Cerebellar cortex (tissue), 1 donor: ENCODE results near the gene LAMTOR5.
"Not testable (repeated sequence)": the region's sequence is repeated elsewhere in the genome, so short reads cannot be mapped to it uniquely, and the experiment has no call there.

Experiments
- DNase-seq: peaks from one replicate; pipeline ENCODE4 v3.0.0-alpha.2; 2015; ENCODE audit warnings: low spot score

Gene LAMTOR5

DNA sequence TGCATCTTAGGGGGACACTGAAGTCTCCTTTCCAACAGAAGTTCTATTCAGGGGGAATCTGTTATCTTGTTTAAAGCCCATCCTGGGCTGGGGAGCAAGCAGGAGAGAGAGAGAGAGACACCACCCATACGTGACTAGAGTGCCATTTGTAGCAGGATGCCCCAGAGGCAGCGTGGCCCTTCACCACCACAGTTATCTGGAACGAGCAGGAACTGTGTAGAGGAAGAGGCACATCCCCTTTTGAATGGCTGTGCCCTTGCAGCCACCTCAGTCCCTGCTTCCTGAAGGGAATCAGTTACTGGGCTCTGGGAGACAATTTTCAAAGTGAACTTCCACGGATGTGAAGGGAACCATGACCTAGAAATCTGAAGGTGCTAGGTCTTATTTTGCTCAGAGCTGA, 19.4 kb upstream of the LAMTOR5 start:
- no peak for DNase-seq

GRCh38 chr1:110425612-110426152, 18.2 kb upstream of the LAMTOR5 start:
- DNase-seq: peak; percentile 84

- DNase-seq: no peak
Measured at GRCh38 chr1:110424699-110425611, 17.5 kb upstream of the LAMTOR5 start.

- no peak for DNase-seq
Measured at GRCh38 chr1:110420874-110421793, 13.6 kb upstream of the LAMTOR5 start.

- DNase-seq: no peak
Measured at GRCh38 chr1:110420023-110420662, 12.6 kb upstream of the LAMTOR5 start.

- DNase-seq: no peak
Measured at GRCh38 chr1:110418729-110419128, 11.2 kb upstream of the LAMTOR5 start.

- DNase-seq: not testable (repeated sequence)
Measured at GRCh38 chr1:110413045-110413444, 5.6 kb upstream of the LAMTOR5 start.

DNA sequence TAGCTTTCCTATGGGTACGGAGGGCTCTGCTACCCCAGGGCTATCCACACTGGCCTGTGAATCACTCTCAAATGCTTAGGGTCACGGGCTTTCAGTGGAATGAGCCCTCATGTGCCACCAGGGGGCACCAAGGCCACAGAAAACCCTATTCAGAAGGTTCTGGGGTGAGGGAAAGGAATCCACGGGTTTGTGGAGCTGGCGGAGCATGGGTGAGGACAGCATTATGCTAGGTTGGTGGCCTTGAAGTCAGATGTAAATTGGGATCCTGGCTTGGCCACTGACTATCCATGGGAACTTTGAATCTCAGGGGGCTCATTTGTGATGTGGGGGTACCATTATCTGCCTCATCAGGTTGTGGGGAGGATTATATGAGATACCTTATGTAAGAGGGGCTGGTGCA, 5.1 kb upstream of the LAMTOR5 start:
- DNase-seq: peak; percentile 85

GRCh38 chr1:110411173-110411735, 3.8 kb upstream of the LAMTOR5 start:
- DNase-seq: no peak

GRCh38 chr1:110409316-110409715, 1.8 kb upstream of the LAMTOR5 start:
- DNase-seq: no peak

DNA sequence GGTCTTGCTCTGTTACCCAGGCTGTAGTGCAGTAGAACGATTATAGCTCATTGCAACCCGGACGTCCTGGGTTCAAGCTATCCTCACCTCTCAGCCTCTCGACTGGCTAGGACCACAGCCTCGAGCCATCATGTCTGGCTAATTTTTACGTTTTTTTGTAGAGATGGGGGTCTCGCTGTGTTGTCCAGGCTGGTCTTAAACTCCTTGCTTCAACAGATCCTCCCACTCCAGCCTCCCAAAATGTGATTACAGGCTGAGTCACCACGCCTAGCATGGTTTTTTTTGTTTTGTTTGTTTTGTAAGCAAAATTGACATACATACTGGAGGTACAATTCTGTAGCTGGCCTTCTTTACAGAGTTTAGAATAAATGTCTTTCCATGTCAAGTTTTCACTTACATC, 994 bp upstream of the LAMTOR5 start:
- no peak for DNase-seq

DNA sequence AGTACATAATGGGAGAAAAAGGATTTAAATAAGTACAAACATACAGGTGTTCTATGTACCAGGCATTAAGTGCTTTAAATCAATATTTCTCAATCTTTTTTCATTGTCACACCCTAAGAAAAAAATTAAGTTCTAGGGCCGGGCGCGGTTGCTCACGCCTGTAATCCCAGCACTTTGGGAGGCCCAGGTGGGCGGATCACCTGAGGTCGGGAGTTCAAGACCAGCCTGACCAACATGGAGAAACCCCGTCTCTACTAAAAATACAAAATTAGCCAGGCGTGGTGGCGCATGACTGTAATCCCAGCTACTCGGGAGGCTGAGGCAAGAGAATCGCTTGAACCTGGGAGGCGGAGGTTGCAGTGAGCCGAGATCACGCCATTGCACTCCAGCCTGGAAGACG, 1.1 kb downstream of the LAMTOR5 start:
- DNase-seq: not testable (repeated sequence)

- no peak for DNase-seq
Measured at GRCh38 chr1:110404401-110404800, 3.1 kb downstream of the LAMTOR5 start.

DNA sequence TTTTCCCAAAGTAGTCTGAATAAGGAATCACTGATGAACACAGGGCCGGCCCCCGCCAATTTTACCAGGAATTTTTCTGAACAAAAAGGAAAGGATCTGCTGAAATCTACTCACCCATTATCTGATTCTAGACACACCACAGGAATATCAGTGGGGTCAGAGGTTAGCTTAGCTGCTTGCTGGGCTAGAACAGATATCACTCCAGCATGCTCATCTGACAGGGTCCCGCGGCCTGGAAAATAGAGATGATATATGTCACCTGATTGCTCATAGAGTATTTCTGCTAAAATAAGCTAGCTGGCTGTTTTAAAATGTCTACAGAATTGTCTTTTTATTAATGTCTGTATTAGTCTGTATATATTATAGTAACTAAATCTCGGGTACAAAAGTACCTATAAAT, 3.7 kb downstream of the LAMTOR5 start:
- DNase-seq: no peak

- not testable (repeated sequence) for DNase-seq
Measured at GRCh38 chr1:110396259-110396958, 11.1 kb downstream of the LAMTOR5 start.

- no peak for DNase-seq
Measured at GRCh38 chr1:110394493-110394820, 13.0 kb downstream of the LAMTOR5 start.

DNA sequence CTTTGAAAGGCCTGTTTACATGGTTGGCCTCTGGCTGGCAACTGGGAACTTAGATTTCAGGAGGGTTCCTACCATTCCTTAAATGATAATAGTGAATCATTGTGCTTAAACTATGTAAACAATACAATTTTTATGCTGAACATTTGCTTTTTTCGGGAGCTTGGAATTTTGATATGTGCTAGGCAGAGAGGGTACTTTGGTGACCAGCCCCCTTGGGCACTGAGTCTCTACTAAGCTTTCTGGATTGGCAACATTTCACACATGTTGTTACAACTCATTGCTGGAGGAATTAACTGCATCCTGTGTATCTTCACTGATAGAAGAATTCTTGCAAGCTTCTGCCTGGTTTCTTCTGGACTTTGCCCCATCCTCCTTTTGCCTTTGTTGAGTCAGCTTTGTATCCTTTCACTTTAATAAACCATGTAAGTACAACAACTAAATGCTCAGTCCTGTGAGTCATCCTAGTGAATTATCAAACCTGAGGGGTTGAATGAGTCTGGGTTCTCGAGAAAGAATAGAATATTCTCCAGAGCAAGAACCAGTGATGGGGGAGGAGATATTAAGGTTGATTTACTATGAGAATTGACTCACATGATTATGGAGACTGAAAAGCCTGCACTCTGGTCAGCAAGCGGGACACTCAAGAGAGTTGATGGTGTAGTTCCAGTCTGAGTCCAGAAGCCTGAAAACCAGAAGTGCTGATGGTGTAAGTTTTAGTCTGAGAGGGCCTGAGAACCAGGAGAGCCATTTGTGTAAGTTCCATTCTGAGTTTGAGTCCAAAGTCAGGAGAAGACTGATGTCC, 13.6 kb downstream of the LAMTOR5 start:
- DNase-seq: no peak

- DNase-seq: no peak
Measured at GRCh38 chr1:110393286-110393685, 14.2 kb downstream of the LAMTOR5 start.

- DNase-seq: peak; percentile 87
Measured at GRCh38 chr1:110390692-110391245, 16.7 kb downstream of the LAMTOR5 start, which contains the start of gene SLC16A4. SLC16A4 (minus strand) TSS chr1:110391026; CDS start chr1:110389323, 1,703 bp downstream.

- no peak for DNase-seq
Measured at GRCh38 chr1:110390096-110390495, 17.4 kb downstream of the LAMTOR5 start.
